HCT116 (cell line): Measurements from ENCODE around the gene RTF1. TPM values are rescaled to one million over a fixed set of nuclear protein-coding genes. Genes with fewer than 3 reads are reported as not detected.

Experiments used
- ATAC-seq: fragments of 200-7000 bp; cut with Tn5 transposase; 2 replicates; pipeline ENCODE4 v1.9.1; 2020; ENCODE audit warnings: mild to moderate bottlenecking, moderate library complexity
- BruUV-seq: library from RNA; stranded (reverse); fragments of 400-500 nt; replicated peaks from 2 replicates; lab custom pipeline; 2021; lab: Mats Ljungman, UMichigan
- CTCF ChIA-PET: fragments of 300-600 bp; sonication (Branson Sonifier 250); formaldehyde crosslinking; loops from one replicate; lab custom pipeline; 2021; ENCODE audit warnings: antibody characterized with exemption; lab: Charles Lee
- POLR2A ChIA-PET: fragments of 300-600, 350-600 bp; sonication (Branson Sonifier 250); formaldehyde crosslinking; loops from one replicate; lab custom pipeline; 2021; ENCODE audit warnings: antibody characterized with exemption; lab: Charles Lee
- RAD21 ChIA-PET, 2 experiments: fragments of 300-600 bp; sonication (Branson Sonifier 250); formaldehyde crosslinking; loops; one replicate each; lab custom pipeline; 2023; ENCODE audit warnings: low total read pairs in 2 of 2; ENCODE audit not compliant: uncharacterized antibody in 2 of 2, unreplicated experiment in 2 of 2, low non-redundant PET in 1 of 2; lab: Charles Lee
- DNase-seq: peaks from one replicate; pipeline ENCODE4 v3.0.0-alpha.2; 2010; ENCODE audit warnings: low read depth, low spot score
- H2AFZ ChIP-seq: fragments of 200-600 bp; shearing (Covaris generic), sonication (generic); 2 replicates; pipeline ENCODE4 v1.6.1; 2017; ENCODE audit warnings: low read depth, mixed run types, mixed read lengths, antibody characterized with exemption, low read length; ENCODE audit not compliant: poor library complexity, severe bottlenecking
- H3K27ac ChIP-seq: 2 replicates; pipeline ENCODE4 v1.5.1; 2012; ENCODE audit warnings: low read depth, low read length
- H3K27me3 ChIP-seq: fragments of 200-600 bp; sonication (generic); 2 replicates; pipeline ENCODE4 v1.6.1; 2016; ENCODE audit warnings: mixed run types, low read length, mixed read lengths; ENCODE audit not compliant: insufficient read depth
- H3K36me3 ChIP-seq, 2 experiments: fragments of 200-500 bp in 1 of 2; fragments of 200-600 bp in 1 of 2; sonication (Bioruptor generic) in 1 of 2; sonication (generic) in 1 of 2; 2 replicates each; pipeline versions ENCODE4 v1.5.1 to v1.6.1; 2014 to 2016; ENCODE audit warnings: low read length in 2 of 2, inconsistent platforms in 1 of 2, mixed read lengths in 1 of 2, mixed run types in 1 of 2; ENCODE audit not compliant: insufficient read depth in 2 of 2, control insufficient read depth in 1 of 2
- H3K4me1 ChIP-seq, 2 experiments: fragments of 200-600 bp in 1 of 2; sonication (generic) in 1 of 2; 2 replicates each; pipeline versions ENCODE4 v1.5.1 to v1.6.1; 2012 to 2017; ENCODE audit warnings: low read length in 2 of 2, inconsistent platforms in 1 of 2, mild to moderate bottlenecking in 1 of 2, mixed read lengths in 1 of 2, mixed run types in 1 of 2, moderate library complexity in 1 of 2; ENCODE audit not compliant: insufficient read depth in 2 of 2, control insufficient read depth in 1 of 2
- H3K4me2 ChIP-seq: fragments of 200-600 bp; sonication (generic); 2 replicates; pipeline ENCODE4 v1.6.1; 2017; ENCODE audit warnings: mixed run types, low read length, mixed read lengths
- H3K4me3 ChIP-seq, 2 experiments: fragments of 200-600 bp in 1 of 2; sonication (generic) in 1 of 2; replicated peaks in 1 of 2; 2 replicates each; pipeline ENCODE4 v1.5.1; 2011 to 2016; ENCODE audit warnings: low read length in 2 of 2, control low read depth in 1 of 2, low read depth in 1 of 2, mild to moderate bottlenecking in 1 of 2, mixed read lengths in 1 of 2, mixed run types in 1 of 2
- H3K79me2 ChIP-seq: fragments of 200-600 bp; sonication (generic); 2 replicates; pipeline ENCODE4 v1.6.1; 2017; ENCODE audit warnings: mild to moderate bottlenecking, mixed run types, low read length, moderate library complexity, mixed read lengths; ENCODE audit not compliant: insufficient read depth
- H3K9ac ChIP-seq: fragments of 200-600 bp; sonication (generic); 2 replicates; pipeline ENCODE4 v1.6.1; 2016; ENCODE audit warnings: low read length, mixed read lengths
- H3K9me2 ChIP-seq: fragments of 200-600 bp; sonication (generic), shearing (Covaris generic); 2 replicates; pipeline ENCODE4 v1.6.1; 2017; ENCODE audit warnings: mixed run types, mild to moderate bottlenecking, moderate library complexity; ENCODE audit not compliant: insufficient read depth
- H3K9me3 ChIP-seq, 2 experiments: fragments of 200-500 bp in 1 of 2; fragments of 200-600 bp in 1 of 2; sonication (Bioruptor generic) in 1 of 2; sonication (generic) in 1 of 2; 2 replicates each; pipeline ENCODE4 v1.6.1; 2014 to 2017; ENCODE audit warnings: low read length in 2 of 2, mixed read lengths in 2 of 2, inconsistent platforms in 1 of 2, low read depth in 1 of 2, mild to moderate bottlenecking in 1 of 2, mixed run types in 1 of 2, moderate library complexity in 1 of 2; ENCODE audit not compliant: control insufficient read depth in 1 of 2, insufficient read depth in 1 of 2
- H4K20me1 ChIP-seq: fragments of 200-600 bp; sonication (generic), shearing (Covaris generic); 2 replicates; pipeline ENCODE4 v1.6.1; 2017; ENCODE audit warnings: mixed run types, mild to moderate bottlenecking, moderate library complexity; ENCODE audit not compliant: insufficient read depth
- ATF3 ChIP-seq: IDR thresholded peaks from 2 replicates; pipeline ENCODE4 v1.6.1; 2012
- CBX3 ChIP-seq: IDR thresholded peaks from 2 replicates; pipeline ENCODE4 v1.6.1; 2012; ENCODE audit warnings: low read depth
- EGR1 ChIP-seq: IDR thresholded peaks from 2 replicates; pipeline ENCODE4 v1.6.1; 2012; ENCODE audit warnings: low read depth
- ELF1 ChIP-seq: IDR thresholded peaks from 2 replicates; pipeline ENCODE4 v1.6.1; 2012; ENCODE audit warnings: low read depth, borderline replicate concordance
- FOSL1 ChIP-seq: IDR thresholded peaks from 2 replicates; pipeline ENCODE4 v1.6.1; 2012; ENCODE audit warnings: low read depth
- JUND ChIP-seq: IDR thresholded peaks from 2 replicates; pipeline ENCODE4 v1.6.1; 2012
- POLR2A ChIP-seq: IDR thresholded peaks from 2 replicates; pipeline ENCODE4 v1.7.0; 2011; ENCODE audit warnings: borderline replicate concordance; ENCODE audit not compliant: insufficient read depth, insufficient read length; ENCODE audit errors: extremely low read depth
- POLR2AphosphoS5 ChIP-seq: IDR thresholded peaks from 2 replicates; pipeline ENCODE4 v1.6.1; 2011; ENCODE audit warnings: mild to moderate bottlenecking, low read depth, low read length, moderate library complexity
- SIN3A ChIP-seq: IDR thresholded peaks from 2 replicates; pipeline ENCODE4 v1.6.1; 2012; ENCODE audit warnings: low read depth
- SP1 ChIP-seq: IDR thresholded peaks from 2 replicates; pipeline ENCODE4 v1.6.1; 2012; ENCODE audit warnings: low read depth
- SRF ChIP-seq: IDR thresholded peaks from 2 replicates; pipeline ENCODE4 v1.6.1; 2012; ENCODE audit warnings: low read depth
- YY1 ChIP-seq: IDR thresholded peaks from 2 replicates; pipeline ENCODE4 v1.6.1; 2011; ENCODE audit warnings: low read length, low read depth, moderate library complexity, mild to moderate bottlenecking; ENCODE audit not compliant: insufficient replicate concordance; ENCODE audit errors: extremely low read depth
- ZFX ChIP-seq: fragments of 450-650 bp; IDR thresholded peaks from 2 replicates; pipeline ENCODE4 v1.6.1; 2017
- ZNF274 ChIP-seq: fragments of 200-500 bp; sonication (Bioruptor generic); IDR thresholded peaks from 2 replicates; pipeline ENCODE4 v1.6.1; 2014; ENCODE audit warnings: mild to moderate bottlenecking, low read depth, low read length, inconsistent platforms
- intact Hi-C: fragments of 100-400 bp; cut with micrococcal nuclease; formaldehyde crosslinking; loops from 2 replicates; pipeline ENCODE4 v1.10.0; 2022
- total RNA-seq: library from RNA; stranded (reverse); gene quantifications from one replicate; pipeline ENCODE4 v1.2.1, GENCODE V29; 2021; ENCODE audit not compliant: unreplicated experiment
- TF ChIP-seq, protein P1 (sequence below), 3 experiments: fragments of 200-600 bp in 1 of 3; sonication (generic) in 1 of 3; IDR thresholded peaks in 2 of 3; conservative IDR thresholded peaks in 1 of 3; 2 replicates each; pipeline ENCODE4 v1.5.1; 2012 to 2017; ENCODE audit warnings: low read depth in 2 of 3, low read length in 2 of 3, antibody characterized with exemption in 1 of 3, borderline replicate concordance in 1 of 3, control low read depth in 1 of 3, mild to moderate bottlenecking in 1 of 3, mixed read lengths in 1 of 3, mixed run types in 1 of 3, moderate library complexity in 1 of 3; ENCODE audit not compliant: insufficient read depth in 1 of 3
- TF ChIP-seq, protein P2 (sequence below): IDR thresholded peaks from 2 replicates; pipeline ENCODE4 v1.6.1; 2012

The RTF1 gene
- total RNA-seq, 1 experiment from 2014 or later: 27.5 TPM

- CTCF ChIA-PET: no interaction called here
- no peak overlapping the region for H3K27ac ChIP-seq
- TF ChIP-seq SRF (no peak), CBX3 (no peak), POLR2AphosphoS5 (no peak), ELF1 (no peak), EGR1 (no peak), POLR2A (no peak), JUND (no peak), SIN3A (no peak), YY1 (no peak), ATF3 (no peak), ZFX (no peak), SP1 (no peak), FOSL1 (no peak), ZNF274 (no peak)
- TF ChIP-seq, protein P1, sequence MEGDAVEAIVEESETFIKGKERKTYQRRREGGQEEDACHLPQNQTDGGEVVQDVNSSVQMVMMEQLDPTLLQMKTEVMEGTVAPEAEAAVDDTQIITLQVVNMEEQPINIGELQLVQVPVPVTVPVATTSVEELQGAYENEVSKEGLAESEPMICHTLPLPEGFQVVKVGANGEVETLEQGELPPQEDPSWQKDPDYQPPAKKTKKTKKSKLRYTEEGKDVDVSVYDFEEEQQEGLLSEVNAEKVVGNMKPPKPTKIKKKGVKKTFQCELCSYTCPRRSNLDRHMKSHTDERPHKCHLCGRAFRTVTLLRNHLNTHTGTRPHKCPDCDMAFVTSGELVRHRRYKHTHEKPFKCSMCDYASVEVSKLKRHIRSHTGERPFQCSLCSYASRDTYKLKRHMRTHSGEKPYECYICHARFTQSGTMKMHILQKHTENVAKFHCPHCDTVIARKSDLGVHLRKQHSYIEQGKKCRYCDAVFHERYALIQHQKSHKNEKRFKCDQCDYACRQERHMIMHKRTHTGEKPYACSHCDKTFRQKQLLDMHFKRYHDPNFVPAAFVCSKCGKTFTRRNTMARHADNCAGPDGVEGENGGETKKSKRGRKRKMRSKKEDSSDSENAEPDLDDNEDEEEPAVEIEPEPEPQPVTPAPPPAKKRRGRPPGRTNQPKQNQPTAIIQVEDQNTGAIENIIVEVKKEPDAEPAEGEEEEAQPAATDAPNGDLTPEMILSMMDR (IDR thresholded peaks at IDR 0.05 in 2 of 3, conservative IDR thresholded peaks at IDR 0.05 in 1 of 3; ENCODE audit: borderline replicate concordance in 1 of 3, insufficient read depth in 1 of 3, low read depth in 2 of 3, low read length in 2 of 3): no peak
- TF ChIP-seq, protein P2, sequence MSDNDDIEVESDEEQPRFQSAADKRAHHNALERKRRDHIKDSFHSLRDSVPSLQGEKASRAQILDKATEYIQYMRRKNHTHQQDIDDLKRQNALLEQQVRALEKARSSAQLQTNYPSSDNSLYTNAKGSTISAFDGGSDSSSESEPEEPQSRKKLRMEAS: no peak
- TF ChIP-seq, all 23 proteins: peak for 0
- Histone ChIP-seq H3K9ac (no peak overlapping the region), H2AFZ (no peak overlapping the region), H3K9me3 (no peaks in the 10 kb centered on the region), H4K20me1 (no peaks in the 10 kb centered on the region), H3K4me1 (peaks cover 30 to 50% of the 10 kb centered on the region in 2 experiments), H3K79me2 (no peaks in the 10 kb centered on the region), H3K36me3 (peaks cover 0 to 5% of the 10 kb centered on the region in 2 experiments; a peak in 1 of 4 replicates), H3K4me3 (no peak overlapping the region), H3K27me3 (no peaks in the 10 kb centered on the region), H3K9me2 (no peaks in the 10 kb centered on the region), H3K4me2 (no peak overlapping the region)
- ATAC-seq: no peak
- no TSS peak for BruUV-seq
- intact Hi-C loops: no loop called here
- POLR2A ChIA-PET: no interaction called here
- DNase-seq: no peak
- RAD21 ChIA-PET: no interaction called here
Measured at GRCh38 chr15:41487381-41487780, 70.5 kb downstream of the RTF1 start.
